NCI-H128 (cell line): Measurements from ENCODE around the gene RAB10.
"Not testable (repeated sequence)": the region's sequence is repeated elsewhere in the genome, so short reads cannot be mapped to it uniquely, and the experiment has no call there.

Experiments used
- DNase-seq: peaks from one replicate; lab custom pipeline; 2025; ENCODE audit not compliant: unreplicated experiment; lab: John Stamatoyannopoulos, UW

The RAB10 gene

DNA sequence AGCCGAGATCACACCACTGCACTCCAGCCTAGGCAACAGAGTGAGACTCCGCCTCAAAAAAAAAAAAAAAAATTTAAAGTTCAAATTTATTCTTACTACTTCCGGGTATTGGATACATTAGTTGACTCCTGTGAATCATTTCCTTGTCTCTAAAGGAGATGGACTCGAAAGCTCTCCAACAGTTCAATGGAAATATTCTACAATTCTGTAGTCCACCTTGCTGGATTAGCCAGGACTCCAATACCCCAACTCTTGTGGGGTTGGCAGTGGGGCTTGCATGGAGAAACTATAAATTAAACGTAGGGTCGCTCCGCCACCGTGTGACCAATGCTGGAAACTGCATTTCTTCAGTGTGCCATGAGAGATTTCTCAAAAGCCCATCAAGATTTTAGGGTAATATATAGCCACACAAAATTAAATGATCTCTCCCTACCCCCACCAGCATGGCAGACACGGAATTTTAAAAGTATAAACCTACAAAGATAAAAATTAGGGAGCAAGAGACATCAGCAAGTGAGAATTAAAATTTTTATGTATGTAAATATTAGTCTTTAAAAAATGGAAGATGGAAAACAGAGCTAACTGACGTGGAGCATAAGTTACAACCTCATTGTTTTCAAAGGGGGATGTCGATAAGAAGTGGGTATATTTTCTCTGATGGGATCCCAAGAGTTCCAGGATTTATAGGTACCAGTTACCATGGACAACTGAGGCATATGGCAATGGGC, 111.2 kb downstream of the RAB10 start:
- peak; percentile 64 for DNase-seq

DNA sequence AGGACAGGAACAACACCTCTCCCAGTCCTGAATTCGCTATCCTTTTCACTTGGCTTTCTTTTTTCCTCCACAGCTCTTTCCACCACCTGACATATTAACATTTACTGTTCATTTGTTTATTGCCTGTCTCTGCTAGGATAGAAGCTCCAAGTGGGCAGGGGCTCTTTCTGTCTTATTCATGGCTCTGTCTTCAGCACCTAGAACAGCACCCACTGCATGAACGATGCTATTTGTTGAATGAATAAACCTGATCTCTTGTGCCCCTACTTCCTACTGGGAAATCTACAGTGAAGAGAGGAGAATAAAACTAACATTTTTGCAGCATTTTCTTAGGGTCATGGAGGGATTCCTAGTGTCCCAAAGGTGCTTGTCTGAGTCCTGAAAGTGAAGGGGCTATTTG, 114.6 kb downstream of the RAB10 start:
- no peak for DNase-seq

DNA sequence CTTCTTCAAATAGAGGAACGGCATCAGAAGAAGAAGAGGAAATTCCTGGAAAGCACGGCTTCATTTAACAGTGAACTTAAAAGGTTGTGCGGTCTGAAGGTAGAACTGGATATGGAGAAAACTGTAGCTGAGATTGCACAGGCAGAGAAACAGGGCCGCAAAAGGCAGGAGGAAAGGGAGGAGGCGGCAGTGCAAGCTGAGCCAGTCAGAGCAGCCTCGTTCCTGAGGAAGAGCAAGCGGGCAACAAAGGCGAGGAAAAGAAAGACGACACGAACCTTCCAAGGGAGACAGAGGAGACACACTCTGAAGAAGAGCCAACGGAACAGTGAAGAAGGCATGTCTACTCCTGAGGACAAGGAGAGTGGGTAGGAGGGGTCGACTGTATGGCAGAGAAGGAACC, 116.4 kb downstream of the RAB10 start:
- DNase-seq, result no peak

DNA sequence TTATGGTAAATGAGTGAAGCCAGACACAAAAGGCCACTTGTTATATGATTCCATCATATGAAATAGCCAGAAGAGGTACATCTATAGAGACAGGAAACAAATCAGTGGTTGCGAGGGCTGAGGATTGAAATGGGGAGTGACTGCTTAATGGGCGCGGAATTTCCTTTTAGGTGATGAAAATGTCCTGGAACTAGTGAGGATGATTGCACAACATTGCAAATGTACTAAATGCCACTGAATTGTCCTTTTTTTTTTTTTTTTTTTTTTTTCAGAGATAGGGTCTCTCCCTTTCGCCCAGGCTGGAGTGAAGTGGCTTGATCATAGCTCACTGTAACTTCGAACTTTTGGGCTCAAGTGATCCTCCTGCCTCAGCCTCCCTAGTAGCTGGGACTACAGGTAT, 123.7 kb downstream of the RAB10 start:
- no peak for DNase-seq

DNA sequence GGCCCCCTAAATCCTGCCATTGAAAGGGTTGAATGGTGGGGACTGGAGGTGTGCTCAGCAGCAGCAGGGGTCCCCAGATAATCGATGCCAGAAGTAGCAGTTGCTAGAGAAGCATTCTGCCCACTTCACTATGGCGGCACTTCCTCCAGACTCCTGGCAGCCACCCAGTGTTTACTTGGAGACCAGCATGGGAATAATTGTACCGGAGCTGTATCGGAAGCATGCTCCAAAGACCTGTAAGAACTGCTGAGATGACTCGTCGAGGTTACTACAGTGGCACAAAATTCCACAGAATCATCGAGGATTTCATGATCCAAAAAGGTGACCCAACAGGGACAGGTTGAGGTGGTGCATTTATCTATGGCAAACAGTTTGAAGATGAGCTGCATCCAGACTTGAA, 128.0 kb downstream of the RAB10 start:
- no peak for DNase-seq

DNA sequence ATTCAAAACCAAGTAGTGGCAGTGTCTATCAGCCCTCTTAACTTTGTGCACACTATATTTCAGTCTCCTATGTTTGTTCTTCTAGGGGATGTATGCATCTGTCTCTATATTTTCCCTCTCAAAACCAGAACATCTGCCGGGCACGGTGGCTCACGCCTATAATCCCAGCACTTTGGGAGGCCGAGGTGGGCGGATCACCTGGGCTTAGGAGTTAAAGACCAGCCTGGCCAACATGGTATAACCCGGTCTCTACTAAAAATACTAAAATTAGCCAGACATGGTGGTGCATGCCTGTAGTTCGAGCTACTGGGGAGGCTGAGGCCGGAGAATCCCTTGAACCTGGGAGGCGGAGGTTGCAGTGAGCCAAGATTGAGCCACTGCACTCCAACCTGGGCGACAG, 129.1 kb downstream of the RAB10 start:
- DNase-seq, result no peak

DNA sequence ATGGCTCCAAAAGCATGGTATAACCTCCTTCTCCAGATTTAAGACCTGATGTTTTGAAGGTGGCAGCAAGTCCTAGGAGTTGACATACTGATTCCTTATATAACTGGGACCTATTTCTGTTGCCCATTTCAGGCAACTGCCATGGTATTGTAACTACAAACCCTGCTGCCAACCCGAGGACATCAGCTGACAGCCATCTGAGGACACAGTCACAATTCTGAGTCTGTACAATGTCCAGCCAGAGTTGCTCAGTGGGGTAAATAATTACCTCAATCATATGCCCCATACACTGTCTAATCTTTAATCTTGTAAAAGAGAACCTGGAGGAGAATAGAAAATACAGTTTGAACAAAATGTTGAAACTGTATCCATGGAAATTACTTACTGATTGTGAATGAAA, 130.3 kb downstream of the RAB10 start:
- no peak for DNase-seq

DNA sequence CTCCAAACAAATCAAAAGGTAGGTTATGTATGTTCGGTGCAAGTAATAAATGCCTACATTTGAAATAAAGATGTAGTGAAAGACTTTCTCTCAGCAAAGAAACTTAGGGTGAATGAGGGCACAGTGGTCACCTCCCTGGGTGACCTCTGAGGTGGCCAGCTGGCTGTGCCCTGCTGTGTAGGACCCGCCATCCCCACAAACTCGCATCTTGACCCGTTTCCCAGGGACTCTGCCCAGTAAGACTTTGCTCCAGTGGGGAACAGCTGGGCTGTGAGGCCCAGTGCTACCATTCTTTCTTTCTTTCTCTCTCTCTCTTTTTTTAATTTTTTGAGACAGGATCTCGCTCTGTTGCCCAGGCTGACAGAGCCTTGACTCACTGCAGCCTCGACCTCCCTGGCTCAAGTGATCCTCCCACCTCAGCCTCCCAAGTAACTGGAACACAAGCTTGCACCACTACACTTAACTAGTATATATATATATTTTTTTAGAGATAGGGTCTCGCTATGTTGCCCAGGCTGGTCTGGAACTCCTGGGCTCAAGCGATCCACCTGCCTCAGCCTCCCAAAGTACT, 130.8 kb downstream of the RAB10 start:
- no peak for DNase-seq

DNA sequence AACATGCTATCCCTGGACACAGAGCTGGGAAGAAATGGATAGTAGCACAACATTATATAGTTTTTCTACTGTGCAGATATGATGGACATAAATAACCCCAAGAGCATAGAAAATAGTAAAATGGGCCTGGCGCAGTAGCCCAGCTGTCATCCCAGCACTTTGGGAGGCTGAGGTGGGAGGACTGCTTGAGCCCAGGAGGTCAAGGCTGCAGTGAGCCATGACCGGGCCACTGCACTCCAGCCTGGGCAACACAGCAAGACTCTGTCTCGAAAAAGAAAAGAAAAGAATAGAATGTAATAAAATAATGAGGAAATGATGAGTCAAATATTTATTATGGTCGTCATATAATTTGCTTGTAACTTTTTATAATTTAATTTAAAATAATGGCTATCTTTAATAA, 131.5 kb downstream of the RAB10 start:
- no peak for DNase-seq

DNA sequence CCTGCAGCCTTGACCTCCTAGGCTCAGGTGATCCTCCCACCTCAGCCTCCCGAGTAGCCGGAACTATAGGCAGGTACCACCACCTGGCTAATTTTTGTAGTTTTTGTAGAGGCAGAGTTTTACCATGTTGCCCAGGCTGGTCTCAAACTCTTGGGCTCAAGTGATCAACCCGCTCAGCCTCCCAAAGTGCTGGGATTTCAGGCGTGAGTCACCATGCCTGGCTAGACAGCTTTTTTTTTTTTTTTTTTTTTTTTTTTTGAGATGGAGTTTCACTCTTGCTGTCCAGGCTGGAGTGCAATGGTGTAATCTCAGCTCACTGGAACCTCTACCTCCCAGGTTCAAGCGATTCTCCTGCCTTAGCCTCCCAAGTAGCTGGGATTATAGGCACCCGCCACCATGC, 132.7 kb downstream of the RAB10 start:
- DNase-seq, result not testable (repeated sequence)

DNA sequence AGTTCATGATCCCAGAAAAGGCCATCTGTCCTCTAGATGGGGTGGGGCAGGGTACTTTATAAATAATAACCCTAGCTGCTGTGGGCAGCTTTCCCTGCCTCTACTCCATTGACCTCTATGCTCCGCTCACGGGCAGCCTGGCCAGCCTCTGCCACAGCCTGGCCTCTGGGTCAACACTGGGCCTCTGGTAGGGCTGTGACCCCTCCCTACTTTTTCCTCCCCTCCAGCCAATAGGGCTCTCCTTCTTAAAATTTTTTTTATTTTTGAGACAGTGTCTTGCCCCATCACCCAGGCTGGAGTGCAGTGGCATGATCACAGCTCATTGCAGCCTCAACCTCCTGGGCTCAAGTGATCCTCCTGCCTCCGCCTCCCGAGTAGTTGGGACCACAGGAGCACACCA, 134.9 kb downstream of the RAB10 start:
- DNase-seq, result no peak

DNA sequence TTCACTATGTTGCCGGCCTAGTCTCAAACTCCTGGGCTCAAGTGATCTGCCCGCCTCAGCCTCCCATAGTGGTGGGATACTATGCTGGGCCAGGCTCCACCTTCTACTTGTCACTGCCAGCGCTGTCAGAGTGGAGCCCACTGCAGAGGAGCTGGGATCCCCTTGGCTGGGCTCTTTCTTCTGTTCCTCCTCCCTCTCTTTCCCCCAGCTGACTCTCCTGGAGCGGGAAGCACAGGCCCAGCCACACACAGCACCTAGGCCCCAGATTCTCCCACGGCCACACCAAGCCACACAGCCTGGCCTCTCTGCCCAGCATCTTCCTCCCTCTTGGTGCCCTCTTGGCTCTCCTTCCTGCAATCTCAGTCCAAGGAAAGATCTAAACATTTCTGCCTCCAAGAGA, 135.3 kb downstream of the RAB10 start:
- DNase-seq, result no peak

DNA sequence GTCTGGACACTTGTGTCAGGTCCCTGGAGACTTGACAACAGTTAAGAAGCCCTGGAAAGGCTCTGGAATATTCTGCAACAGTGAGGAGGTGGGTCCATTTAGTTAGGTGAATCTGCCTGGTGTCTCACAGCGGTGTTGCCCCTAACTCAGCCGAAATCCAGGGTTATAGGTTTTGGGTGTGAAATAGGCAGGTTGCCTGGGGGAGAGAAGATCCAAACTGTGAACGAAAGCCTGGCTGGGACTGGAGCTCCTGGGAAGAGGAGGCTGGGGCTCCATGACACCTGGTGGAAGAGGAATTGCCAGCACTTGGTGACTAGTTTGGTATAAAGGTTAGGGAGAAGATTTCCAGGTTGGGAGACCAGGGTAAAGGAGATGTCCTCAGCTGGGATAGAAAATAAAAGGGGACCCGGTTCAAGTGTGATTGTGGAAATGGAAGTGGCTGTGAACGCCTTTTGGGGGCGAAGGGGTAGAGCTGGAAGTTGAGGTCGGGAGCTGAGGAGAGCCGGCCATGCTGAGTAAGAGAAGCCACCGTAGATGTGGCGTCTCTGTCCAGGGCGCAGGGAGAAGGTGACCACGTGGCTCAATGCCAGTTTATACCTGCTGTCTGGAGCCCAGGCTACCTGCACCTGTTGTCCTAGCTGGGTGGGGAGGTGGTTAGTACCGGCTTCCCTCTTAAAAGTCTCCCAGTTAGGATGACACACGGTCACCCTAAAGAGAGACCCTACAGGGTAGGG, 136.0 kb downstream of the RAB10 start:
- no peak for DNase-seq

DNA sequence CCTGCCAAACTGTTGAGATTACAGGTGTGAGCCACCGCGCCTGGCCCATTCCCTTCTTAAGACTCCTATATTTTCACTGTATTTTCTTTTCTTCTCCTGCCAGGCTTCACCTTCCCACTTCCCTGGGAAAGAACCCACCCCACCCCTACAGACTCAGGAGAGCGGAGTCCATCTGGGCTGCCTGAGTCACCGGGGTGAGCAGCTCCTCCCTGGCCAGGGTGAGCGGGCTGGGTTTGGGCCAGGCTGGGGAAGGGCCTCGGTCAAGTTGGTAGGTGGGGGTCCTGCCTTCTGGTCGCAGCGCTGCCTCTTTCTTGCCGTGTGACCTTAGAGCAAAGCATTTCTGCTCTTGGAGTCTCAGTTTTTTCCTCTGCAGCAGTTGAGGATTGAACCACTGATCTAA, 136.9 kb downstream of the RAB10 start:
- no peak for DNase-seq

DNA sequence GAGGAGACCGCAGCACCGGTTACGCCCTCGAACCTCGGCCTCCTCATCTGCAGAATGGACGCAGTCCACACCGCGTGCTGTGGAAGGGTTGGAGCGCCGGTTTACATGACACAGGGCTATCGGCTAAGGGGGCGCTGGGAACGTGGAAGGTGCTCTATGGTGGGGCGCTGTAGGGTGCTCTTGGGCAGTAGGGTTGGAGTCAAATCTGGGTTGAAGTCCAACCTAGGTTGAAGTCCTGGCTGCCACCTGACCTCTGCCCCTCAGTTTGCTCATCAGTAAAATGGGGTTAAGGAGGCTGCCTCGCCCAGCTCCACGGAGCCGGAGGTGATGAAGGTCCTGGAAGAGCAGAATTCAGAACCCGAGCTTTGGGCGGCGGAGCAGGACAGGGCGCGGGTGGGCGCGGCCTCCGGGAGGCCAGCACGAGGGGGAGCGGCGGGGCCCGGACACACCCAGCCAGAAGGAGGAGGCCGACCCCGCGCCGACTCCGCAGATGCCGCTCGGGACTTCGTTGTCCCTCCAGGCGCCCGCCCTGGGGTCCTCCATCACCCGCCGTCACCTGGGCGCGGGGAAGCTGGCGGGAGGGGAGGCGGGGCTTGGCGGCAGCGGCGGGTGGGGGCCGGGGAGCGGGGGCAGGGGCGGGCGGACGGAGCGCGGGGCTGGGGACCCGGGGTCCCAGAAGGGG, 138.4 kb downstream of the RAB10 start:
- DNase-seq, result no peak

DNA sequence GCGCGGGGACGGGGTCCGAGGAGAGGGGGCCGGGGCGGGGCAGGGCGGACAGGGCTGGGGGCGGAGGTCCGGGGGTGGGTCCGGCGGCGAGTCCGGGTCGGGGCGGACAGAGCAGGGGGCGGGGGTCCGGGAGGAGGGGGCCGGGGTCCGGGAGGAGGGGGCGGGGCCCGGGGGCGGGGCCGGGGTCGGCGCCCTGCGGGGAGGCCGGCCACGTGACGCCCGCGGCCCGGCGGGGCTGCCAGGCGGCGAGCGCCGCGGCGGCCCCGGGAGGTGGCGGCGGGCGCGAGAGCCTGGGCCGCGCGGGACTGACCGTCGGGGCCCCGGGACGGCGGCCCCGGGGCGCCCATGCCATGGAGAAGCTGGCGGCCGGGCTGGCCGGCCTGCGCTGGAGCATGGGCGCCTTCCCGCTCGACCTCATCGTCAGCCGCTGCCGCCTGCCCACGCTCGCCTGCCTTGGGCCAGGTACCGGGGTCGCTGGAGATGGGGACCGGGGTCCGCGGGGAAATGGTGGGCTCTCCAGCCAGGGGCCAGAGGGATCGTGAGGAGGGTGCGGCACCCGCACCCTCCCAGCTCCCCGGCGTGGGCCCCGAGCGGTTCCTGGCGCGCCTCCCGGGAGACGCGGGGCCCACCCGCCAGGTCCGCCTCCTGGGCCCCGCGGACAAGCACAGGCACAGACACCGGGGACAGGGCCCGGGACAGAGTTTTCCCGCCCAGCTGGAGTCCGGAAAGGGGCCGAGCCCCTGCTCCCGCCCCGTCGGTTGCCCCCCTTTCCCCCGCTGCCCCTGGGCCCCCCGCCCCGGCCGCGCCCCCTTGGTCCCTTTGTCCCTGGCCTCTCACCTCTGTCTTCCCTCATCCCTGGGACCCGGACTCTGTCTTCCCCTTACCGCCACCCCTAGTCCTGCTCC, 139.2 kb downstream of the RAB10 start, which contains the start of gene GAREM2:
TSS of gene GAREM2 (plus strand) at position 218 of the 905 bp plus-strand sequence. CDS start at position 351, 133 bp downstream.
- no peak for DNase-seq

DNA sequence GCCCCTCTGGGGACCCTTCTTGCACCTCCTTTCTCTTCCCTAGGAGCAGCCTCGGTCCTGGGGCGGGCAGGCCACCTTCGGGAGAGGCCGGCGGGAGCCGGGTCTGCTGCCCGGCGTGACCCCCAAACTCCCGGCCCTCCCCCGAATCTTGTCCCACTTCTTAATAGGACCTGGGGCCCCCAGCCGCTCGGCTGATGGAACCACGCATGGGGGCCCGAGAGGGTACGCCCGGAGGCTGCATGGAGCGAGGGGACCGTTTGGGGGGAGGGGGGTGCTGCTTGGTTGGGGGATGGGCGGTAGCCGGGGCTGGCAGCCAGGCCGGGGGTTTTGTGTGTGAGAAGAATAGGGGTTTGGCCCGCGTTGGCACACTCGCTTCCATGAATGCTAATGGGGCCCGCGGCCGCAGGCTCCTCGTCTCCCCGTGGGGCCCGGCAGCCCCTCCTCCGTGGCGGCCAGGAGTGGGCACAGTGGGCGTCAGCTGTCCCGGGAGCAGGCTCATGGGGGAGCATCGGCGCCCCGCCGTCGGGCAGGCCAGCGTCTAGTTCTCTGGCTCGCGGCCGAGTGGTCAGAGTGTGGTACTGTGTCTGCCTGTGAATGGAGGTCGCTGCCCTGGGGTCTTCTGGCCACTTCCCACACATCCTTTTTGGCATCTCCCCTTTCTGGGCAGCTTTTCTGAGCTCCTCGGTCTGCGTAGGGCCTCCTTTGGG, 140.0 kb downstream of the RAB10 start:
- no peak for DNase-seq

DNA sequence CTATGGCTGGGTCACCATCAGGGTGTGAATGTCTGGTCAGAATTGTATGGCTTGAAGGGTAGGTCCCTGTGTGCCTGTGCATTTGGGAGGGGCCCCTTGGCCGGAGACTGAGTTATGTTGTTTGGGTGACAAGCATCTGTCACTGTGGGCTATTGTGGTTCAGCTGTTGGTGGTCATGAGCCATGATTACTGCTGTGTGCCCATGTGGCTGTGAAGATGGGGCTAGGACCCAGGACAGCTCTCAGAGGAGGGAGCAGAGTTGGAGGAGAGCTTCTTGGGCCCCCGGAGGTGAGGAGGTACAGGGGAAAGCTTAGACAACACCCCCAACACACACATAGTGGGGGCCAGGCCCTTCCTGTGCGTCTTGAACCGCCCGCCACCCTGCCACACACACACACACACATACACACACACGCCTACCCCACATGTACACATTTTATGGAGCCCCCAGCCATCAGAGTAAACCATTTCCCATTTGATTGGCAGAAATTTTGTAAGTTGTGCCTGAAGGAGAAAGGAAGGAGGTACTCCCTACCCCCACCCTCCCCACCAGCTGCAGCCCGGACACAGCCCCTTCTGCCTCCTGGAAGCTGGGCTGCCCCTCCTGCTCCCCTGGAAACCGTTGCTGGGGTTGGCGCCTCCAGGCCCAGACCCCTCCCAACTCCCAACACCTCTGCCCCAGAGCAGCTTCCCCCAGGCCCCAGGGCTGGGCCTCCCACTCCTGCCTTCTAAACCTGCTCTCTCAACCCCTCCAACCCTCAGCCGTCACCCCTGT, 141.0 kb downstream of the RAB10 start:
- no peak for DNase-seq
